GM12872 (cell line): ENCODE results near the gene GNL2.
A peak's percentile ranks its signal among the peaks of the same experiment; 100 is the strongest.

Experiments used
- TF ChIP-seq, protein P1 (sequence below): IDR thresholded peaks from 3 replicates; pipeline ENCODE4 v1.5.1; 2011; ENCODE audit warnings: low read depth, mild to moderate bottlenecking, low read length, moderate library complexity; ENCODE audit not compliant: insufficient read depth

GNL2 gene

DNA sequence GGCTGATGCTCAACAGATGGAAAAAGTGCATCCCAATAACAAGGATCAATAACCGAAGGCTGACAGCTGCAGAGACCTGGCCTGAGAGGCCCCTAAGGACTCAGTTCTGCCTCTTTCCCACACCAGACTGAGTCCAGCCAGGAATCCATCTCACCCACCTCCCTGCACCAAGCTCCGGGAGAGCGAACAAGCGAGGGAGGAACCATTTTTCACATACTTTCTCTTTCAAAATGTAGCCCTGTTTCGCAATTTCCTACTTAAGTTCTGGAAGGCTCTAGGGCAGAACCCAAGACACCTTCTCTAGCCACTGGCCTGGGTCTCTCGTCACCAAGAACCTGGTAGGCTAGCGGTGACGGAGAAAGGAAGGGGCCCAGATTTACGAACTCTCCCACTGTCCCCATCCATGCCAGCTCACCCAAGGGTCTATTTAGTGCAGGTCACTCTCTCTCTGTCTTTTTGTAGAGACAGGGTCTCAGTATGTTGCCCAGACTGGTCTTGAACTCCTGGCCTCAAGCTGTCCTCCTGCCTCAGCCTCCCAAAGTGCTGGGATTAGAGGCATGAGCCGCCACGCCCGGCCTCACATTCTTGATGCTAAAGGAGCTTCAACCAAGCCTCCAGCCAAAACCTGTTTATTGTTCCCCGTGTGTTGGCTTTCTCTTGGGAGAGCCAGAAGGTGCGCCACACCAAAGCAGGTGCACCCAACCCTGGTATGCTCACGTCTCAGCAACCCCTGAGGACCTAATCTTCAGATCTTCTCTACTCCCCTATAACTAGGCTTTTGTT, 10.9 kb upstream of the GNL2 start:
- TF ChIP-seq, protein P1, sequence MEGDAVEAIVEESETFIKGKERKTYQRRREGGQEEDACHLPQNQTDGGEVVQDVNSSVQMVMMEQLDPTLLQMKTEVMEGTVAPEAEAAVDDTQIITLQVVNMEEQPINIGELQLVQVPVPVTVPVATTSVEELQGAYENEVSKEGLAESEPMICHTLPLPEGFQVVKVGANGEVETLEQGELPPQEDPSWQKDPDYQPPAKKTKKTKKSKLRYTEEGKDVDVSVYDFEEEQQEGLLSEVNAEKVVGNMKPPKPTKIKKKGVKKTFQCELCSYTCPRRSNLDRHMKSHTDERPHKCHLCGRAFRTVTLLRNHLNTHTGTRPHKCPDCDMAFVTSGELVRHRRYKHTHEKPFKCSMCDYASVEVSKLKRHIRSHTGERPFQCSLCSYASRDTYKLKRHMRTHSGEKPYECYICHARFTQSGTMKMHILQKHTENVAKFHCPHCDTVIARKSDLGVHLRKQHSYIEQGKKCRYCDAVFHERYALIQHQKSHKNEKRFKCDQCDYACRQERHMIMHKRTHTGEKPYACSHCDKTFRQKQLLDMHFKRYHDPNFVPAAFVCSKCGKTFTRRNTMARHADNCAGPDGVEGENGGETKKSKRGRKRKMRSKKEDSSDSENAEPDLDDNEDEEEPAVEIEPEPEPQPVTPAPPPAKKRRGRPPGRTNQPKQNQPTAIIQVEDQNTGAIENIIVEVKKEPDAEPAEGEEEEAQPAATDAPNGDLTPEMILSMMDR = no peak

DNA sequence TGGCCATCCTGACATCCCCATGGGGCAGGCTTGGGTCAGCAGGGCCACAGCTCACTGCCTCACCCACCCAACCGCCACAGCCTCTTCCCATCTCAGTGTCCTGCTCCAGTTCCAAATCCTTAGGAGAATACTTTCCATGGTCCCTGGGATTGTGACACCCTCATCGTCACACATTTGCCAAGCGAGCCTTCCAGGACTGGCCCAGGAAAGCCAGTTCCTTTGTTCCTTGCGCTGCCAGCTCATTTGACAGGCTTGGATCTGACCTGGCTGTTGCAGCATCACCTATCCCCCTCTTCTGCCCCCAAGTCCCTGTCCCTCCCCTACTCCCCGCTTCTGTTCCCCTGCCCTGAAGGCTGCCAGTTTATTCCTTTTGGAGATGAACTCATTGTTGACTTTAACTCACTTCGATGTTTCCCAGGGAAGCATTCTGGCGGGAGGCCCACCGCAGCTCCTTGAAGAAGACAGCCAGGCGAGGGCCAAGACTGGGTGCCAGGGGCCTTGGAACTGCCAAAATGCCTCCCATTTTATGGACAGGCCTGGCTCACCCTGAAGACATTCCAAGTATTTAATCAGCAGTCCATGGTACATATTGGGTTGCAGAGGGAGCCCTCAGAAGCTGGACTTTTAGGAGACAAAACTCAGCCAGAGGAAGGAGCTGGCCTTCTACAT, 10.2 kb upstream of the GNL2 start:
- TF ChIP-seq, protein P1 = no peak

DNA sequence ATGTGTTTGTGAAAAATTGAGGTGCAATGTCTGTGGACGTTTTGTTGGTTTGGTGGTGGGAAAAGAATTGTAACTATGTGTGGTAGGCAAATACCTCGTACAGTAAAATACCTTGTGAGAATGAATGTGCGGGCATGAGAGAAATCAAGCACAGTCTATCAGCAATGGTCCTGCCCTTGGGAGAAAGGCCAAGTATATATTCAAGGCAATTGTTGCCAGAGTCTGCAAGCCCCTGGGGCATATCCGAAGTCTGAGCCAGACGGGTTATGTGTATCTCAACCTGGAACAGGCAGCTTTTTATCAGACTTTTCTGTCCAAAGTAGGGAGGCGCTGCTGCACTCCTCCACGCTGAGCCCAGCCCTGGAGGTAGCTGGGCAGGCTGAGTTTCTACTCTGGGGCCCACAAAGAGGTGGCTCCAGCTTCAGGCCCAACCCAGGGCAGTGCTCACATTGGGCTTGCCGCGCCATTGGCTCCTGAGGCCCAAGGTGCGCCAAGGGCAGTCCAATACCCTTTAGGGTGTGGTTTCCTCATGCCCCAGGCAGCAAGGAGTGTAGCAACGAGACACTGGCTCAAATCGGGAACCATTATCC, 9.4 kb upstream of the GNL2 start:
- TF ChIP-seq, protein P1 = no peak

DNA sequence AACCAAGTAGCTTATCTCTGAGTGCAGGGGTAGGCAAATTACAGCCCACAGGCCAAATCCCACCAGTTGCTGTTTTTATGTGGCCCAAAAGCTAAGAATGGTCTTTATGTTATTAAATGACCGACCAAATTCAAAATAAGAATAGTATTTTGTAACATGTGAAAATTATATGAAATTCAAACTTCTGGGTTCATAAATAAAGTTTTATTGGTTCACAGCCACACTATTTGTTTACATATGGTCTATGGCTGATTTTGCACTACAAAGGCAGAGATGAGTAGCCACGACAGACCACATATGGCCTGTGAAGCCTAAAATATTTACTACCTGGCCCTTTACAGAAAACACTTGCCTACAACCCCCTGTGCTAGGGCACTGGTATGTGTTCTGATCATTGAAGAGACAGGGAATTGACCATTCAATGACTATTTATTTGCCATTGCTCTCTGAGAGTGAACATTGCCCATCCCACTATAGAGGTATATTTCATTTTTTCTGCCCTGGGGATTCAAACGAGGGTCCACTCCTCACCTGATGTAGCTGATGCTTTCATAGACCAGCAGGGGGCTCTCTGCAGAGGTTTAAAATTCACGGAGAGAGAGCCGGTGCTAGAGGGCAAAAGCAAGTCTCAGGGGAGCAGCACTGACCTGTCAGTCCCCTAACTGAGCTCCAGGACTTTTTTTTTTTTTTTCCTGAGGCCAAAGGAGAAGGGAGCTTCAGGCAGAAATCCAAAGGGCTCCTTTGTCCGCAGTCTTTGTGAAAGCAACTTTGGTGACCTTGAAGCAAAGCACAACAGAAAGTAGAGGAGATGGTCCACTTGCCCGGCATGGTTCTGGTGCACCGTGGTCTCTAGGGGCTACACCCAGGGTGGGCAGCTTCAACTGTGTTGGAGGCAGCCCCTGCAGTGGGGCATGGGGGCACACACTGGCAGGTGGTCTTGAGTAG, 7.3 kb upstream of the GNL2 start:
- TF ChIP-seq, protein P1 = peak; percentile 73

DNA sequence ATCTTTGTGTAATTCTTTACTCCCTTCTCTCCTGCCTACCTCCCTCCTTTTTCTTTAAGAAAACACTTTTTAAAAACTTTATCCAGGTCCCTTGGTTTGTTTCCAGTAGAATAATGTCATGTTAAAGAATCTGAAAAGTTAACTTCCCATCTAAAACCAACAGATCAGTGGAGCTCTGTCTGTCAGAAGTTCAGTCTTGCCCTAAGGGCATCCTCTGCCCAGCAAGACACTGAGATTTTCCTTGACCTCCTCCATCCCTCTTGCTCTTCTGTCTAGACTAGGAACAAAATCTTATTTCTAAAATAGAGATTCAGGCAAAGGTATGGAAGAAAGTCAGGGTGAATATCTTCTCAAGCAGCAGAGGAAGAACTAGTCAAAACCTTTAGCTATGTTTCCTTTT, 5.7 kb upstream of the GNL2 start:
- TF ChIP-seq, protein P1 = no peak

DNA sequence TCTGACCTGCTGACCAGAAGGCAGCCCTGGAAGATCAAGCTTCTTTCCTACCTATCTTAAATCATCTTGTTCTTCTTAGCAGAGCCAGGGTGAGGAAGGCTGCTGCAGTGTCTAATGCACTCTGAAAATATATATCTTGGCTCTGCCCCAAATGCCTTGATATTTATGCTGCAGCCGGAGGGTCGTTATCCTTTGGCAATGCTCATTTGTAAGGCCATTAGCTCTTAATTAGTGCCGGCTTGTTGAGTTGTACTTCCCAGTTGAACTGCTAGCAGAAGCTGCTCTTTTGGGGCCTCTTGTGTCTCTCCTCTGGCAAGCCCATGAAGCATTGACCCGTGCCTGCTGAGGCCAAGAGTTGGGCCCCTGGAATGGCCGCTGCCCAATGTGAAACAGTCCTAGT, 4.2 kb upstream of the GNL2 start:
- TF ChIP-seq, protein P1 = no peak
